Urinary bladder (tissue), 4 donors: ENCODE measurements around the gene NAT16. TPM values are rescaled to one million over a fixed set of nuclear protein-coding genes. Genes with fewer than 3 reads are reported as not detected.
"Not testable (repeated sequence)": the region's sequence is repeated elsewhere in the genome, so short reads cannot be mapped to it uniquely, and the experiment has no call there.

Experiments
- DNase-seq: peaks from one replicate; pipeline ENCODE4 v3.0.0-alpha.2; 2015; ENCODE audit errors: extremely low spot score
- H3K27ac ChIP-seq: one replicate; pipeline ENCODE4 v1.5.1; 2013; ENCODE audit warnings: low read depth, mild to moderate bottlenecking, moderate library complexity
- H3K36me3 ChIP-seq: one replicate; pipeline ENCODE4 v1.6.1; 2013; ENCODE audit warnings: mild to moderate bottlenecking, moderate library complexity; ENCODE audit not compliant: insufficient read depth
- H3K4me1 ChIP-seq: one replicate; pipeline ENCODE4 v1.6.1; 2013; ENCODE audit warnings: mild to moderate bottlenecking, moderate library complexity; ENCODE audit not compliant: insufficient read depth
- H3K4me3 ChIP-seq: one replicate; pipeline ENCODE4 v1.5.1; 2013; ENCODE audit warnings: low read depth, low read length
- WGBS: extraction: QIAGEN DNeasy Blood & Tissue Kit; methylation state at CpG from one replicate; pipeline ENCODE4 v1.1.7; 2013; 5-methylcytosine and 5-hydroxymethylcytosine counted together
- polyA plus RNA-seq: library from polyadenylated mRNA; stranded (reverse); fragments of 200-250 nt; gene quantifications from one replicate; pipeline ENCODE4 v1.2.3, GENCODE V29; 2013
- small RNA-seq: library from RNA; depleted of rRNA; stranded (forward); fragments of <200 nt; gene quantifications from one replicate; pipeline ENCODE3, GENCODE V24; 2014
- total RNA-seq: library from RNA; depleted of rRNA; stranded (reverse); fragments of >200 nt; gene quantifications from one replicate; pipeline ENCODE4 v1.2.3, GENCODE V29; 2014
- donor health status: healthy with polysubstance abuse.
- donor health status: healthy.

Gene NAT16
- total and polyA plus RNA-seq, 2 donors, result not detected

GRCh38 chr7:101126651-101127459, 53.2 kb downstream of the NAT16 start, which contains the start of gene SERPINE1:
SERPINE1 (plus strand) TSS chr7:101127104; CDS start chr7:101128394, 1,290 bp downstream.
- H3K27ac ChIP-seq, result peak within 1 kb of the TSS; percentile 51
- DNase-seq, result peak; percentile 93

GRCh38 chr7:101125989-101126650, 54.0 kb downstream of the NAT16 start:
- no peak overlapping the region for H3K4me3 ChIP-seq
- 30% methylated on average over 15 of the region's 15 CpGs for WGBS
- no peak for DNase-seq
- H3K27ac ChIP-seq, result peak overlapping the region; percentile 51
- H3K4me1 ChIP-seq, result no peaks in the 10 kb centered on the region
- no peaks in the 10 kb centered on the region for H3K36me3 ChIP-seq

More at GRCh38 chr7:101126651-101127459, 53.2 kb downstream of the NAT16 start, which contains the start of gene SERPINE1:
- H3K36me3 ChIP-seq, result no peaks in the 10 kb centered on the region
- H3K4me3 ChIP-seq, result no peak within 1 kb of the TSS
- WGBS, result 3% methylated on average over 22 of the region's 22 CpGs
- H3K4me1 ChIP-seq, result no peaks in the 10 kb centered on the region

GRCh38 chr7:101124376-101125056, 55.6 kb downstream of the NAT16 start:
- DNase-seq, result no peak
- Histone ChIP-seq H3K27ac (peak overlapping the region; percentile 75), H3K4me3 (no peak overlapping the region), H3K4me1 (no peaks in the 10 kb centered on the region), H3K36me3 (no peaks in the 10 kb centered on the region)
- 32% methylated on average over 7 of the region's 7 CpGs for WGBS

- 84% methylated on average over 3 of the region's 3 CpGs for WGBS
- Histone ChIP-seq H3K4me3 (no peak overlapping the region), H3K4me1 (no peaks in the 10 kb centered on the region), H3K36me3 (no peaks in the 10 kb centered on the region), H3K27ac (no peak overlapping the region)
- DNase-seq, result no peak
Measured at GRCh38 chr7:101123703-101124068, 56.4 kb downstream of the NAT16 start.

- no peak overlapping the region for H3K27ac ChIP-seq
- H3K4me3 ChIP-seq, result no peak overlapping the region
- DNase-seq, result no peak
- WGBS, result 90% methylated on average over 11 of the region's 11 CpGs
- H3K36me3 ChIP-seq, result no peaks in the 10 kb centered on the region
- H3K4me1 ChIP-seq, result no peaks in the 10 kb centered on the region
Measured at GRCh38 chr7:101122933-101123702, 57.0 kb downstream of the NAT16 start.

GRCh38 chr7:101121991-101122932, 57.8 kb downstream of the NAT16 start:
- peak; percentile 81 for DNase-seq
- H3K27ac ChIP-seq, result peak overlapping the region; percentile 69
- H3K4me1 ChIP-seq, result no peaks in the 10 kb centered on the region
- WGBS, result 18% methylated on average over 17 of the region's 17 CpGs
- H3K4me3 ChIP-seq, result peak overlapping the region; percentile 25
- H3K36me3 ChIP-seq, result no peaks in the 10 kb centered on the region

GRCh38 chr7:101121631-101121990, 58.5 kb downstream of the NAT16 start:
- H3K4me3 ChIP-seq, H3K4me1 ChIP-seq, DNase-seq, H3K36me3 ChIP-seq, H3K27ac ChIP-seq: not testable (repeated sequence)
- 33% methylated on average over 9 of the region's 9 CpGs for WGBS

Small RNA genes lying within 50 kb of the gene (small RNA-seq; reads per million reads assigned to genes)
- not detected for gene MIR4653

Other genes with a start within 250 kb of the NAT16 start
- not detected for gene MUC3A, start 230.8 kb downstream of the NAT16 start, total RNA-seq
- gene MUC3A, start 230.8 kb downstream of the NAT16 start, polyA plus RNA-seq, result 0.23 TPM
- gene MUC12, start 210.7 kb downstream of the NAT16 start, total RNA-seq, result 1.1 TPM
- 2.1 TPM for gene MUC12, start 210.7 kb downstream of the NAT16 start, polyA plus RNA-seq
- not detected for gene MUC17, start 160.2 kb downstream of the NAT16 start, total RNA-seq
- not detected for gene MUC17, start 160.2 kb downstream of the NAT16 start, polyA plus RNA-seq
- 13.5 TPM for gene TRIM56, start 94.8 kb downstream of the NAT16 start, total RNA-seq
- 15.4 TPM for gene TRIM56, start 94.8 kb downstream of the NAT16 start, polyA plus RNA-seq
- gene SERPINE1, start 53.2 kb downstream of the NAT16 start, total RNA-seq, result 3.1 TPM
- gene SERPINE1, start 53.2 kb downstream of the NAT16 start, polyA plus RNA-seq, result 45.6 TPM
- gene AP1S1, start 25.8 kb downstream of the NAT16 start, total RNA-seq, result 40.8 TPM
- gene AP1S1, start 25.8 kb downstream of the NAT16 start, polyA plus RNA-seq, result 41.0 TPM
- gene VGF, start 14.7 kb downstream of the NAT16 start, total RNA-seq, result not detected
- 0.18 TPM for gene VGF, start 14.7 kb downstream of the NAT16 start, polyA plus RNA-seq
- not detected for gene MOGAT3, start 20.7 kb upstream of the NAT16 start, total RNA-seq
- not detected for gene MOGAT3, start 20.7 kb upstream of the NAT16 start, polyA plus RNA-seq
- gene PLOD3, start 37.3 kb upstream of the NAT16 start, total RNA-seq, result 24.8 TPM
- gene PLOD3, start 37.3 kb upstream of the NAT16 start, polyA plus RNA-seq, result 57.6 TPM
- 59.5 TPM for gene ZNHIT1, start 37.9 kb upstream of the NAT16 start, total RNA-seq
- gene ZNHIT1, start 37.9 kb upstream of the NAT16 start, polyA plus RNA-seq, result 77.5 TPM
- 5.3 TPM for gene CLDN15, start 57.5 kb upstream of the NAT16 start, total RNA-seq
- gene CLDN15, start 57.5 kb upstream of the NAT16 start, polyA plus RNA-seq, result 15.2 TPM
- gene FIS1, start 64.8 kb upstream of the NAT16 start, total RNA-seq, result 66.7 TPM
- gene FIS1, start 64.8 kb upstream of the NAT16 start, polyA plus RNA-seq, result 247 TPM
- gene IFT22, start 141.5 kb upstream of the NAT16 start, total RNA-seq, result 28.2 TPM
- gene IFT22, start 141.5 kb upstream of the NAT16 start, polyA plus RNA-seq, result 32.9 TPM
- 2.9 TPM for gene COL26A1, start 182.6 kb upstream of the NAT16 start, total RNA-seq
- gene COL26A1, start 182.6 kb upstream of the NAT16 start, polyA plus RNA-seq, result 0.06 TPM